GM19328 (cell line): Measurements from ENCODE around the gene NDUFA12.
"Not testable (repeated sequence)": the region's sequence is repeated elsewhere in the genome, so short reads cannot be mapped to it uniquely, and the experiment has no call there.

Experiments
- ATAC-seq: cut with Tn5 transposase; IDR thresholded peaks from one replicate; pipeline ENCODE4 v1.9.1; 2021; ENCODE audit warnings: mild to moderate bottlenecking, moderate library complexity; ENCODE audit not compliant: unreplicated experiment

NDUFA12 gene

GRCh38 chr12:95003213-95003920 lies at the start of gene NDUFA12:
NDUFA12 (minus strand) TSS chr12:95003697; CDS start chr12:95003680, 17 bp downstream.
- peak; percentile 98 for ATAC-seq

DNA sequence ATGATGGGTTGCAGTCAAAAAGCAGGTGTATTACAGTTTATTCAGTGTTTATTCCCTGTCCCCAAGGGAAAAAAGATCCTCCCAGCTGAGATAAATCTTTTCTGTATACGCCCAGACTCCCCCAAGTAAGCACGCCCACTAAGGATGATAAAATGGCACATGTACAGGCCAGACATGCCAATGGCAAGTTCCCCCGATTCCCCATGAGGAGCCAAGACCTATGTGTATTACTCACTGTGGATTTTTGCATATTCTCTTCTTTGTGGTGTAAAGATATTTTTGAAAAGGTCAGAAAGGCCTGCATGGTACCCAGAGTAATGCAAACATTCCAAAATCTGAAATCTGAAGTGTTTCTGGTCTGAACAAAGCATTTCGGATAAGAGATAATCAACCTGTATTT lies 47.7 kb upstream of the NDUFA12 start:
- no peak for ATAC-seq

DNA sequence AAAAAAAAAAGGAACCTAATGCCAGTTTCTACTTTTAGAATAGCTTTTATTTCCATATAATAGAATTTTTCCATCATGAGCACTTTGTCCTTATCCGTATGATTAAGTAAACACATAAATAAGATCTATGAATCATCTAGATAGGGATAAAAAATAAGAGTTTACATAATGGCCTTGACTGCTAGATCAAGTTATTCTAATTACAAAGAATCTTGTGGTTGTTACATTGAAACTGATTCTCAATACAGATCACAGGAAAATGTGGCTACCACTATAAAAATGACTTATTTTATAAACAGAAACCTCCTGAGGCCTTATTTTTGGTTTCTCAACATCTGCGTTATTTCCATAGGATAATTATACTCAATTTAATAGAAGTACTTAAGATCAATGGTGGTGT lies 34.4 kb upstream of the NDUFA12 start:
- no peak for ATAC-seq

- no peak for ATAC-seq
Observed at GRCh38 chr12:95034750-95035149, 31.3 kb upstream of the NDUFA12 start.

- ATAC-seq, result no peak
Observed at GRCh38 chr12:95022477-95022876, 19.0 kb upstream of the NDUFA12 start.

DNA sequence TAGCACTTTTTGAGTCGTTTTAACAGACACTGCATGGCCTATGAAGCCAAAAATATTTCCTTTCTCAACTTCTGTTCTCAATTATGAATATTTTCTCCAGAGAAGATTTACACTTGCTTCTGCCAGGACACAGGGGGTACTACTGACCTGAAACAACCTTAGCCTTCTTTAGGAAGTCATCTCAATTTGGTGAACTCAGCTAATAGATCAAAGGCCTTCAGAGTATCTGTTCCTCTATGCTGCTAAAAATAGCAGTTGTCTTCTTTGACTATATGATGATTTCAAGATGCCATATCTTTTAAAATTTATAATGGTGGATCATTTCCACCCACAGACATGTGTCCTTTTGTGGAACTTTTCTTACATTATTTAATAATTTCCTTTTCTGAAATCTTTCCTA lies 14.0 kb upstream of the NDUFA12 start:
- no peak for ATAC-seq

- no peak for ATAC-seq
Observed at GRCh38 chr12:95016120-95016519, 12.6 kb upstream of the NDUFA12 start.

- no peak for ATAC-seq
Observed at GRCh38 chr12:95014554-95014953, 11.1 kb upstream of the NDUFA12 start.

DNA sequence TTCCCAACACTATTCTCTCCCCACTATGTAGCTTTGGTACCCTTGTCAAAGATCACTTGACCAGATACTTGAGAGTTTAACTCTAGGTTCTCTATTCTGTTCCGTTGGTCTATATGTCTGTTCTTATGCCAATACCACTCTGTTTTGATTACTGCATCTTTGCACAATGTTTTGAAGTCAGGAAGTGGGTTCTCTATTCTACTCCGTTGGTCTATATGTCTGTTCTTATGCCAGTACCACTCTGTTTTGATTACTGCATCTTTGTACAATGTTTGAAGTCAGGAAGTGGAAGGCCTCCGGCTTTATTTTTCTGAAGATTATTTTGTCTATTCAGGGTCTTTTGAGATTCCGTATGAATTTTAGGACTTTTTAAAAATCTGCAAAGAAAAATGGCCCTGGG lies 2.7 kb upstream of the NDUFA12 start:
- ATAC-seq, result no peak

- no peak for ATAC-seq
Observed at GRCh38 chr12:95004610-95005009, 1.1 kb upstream of the NDUFA12 start.

DNA sequence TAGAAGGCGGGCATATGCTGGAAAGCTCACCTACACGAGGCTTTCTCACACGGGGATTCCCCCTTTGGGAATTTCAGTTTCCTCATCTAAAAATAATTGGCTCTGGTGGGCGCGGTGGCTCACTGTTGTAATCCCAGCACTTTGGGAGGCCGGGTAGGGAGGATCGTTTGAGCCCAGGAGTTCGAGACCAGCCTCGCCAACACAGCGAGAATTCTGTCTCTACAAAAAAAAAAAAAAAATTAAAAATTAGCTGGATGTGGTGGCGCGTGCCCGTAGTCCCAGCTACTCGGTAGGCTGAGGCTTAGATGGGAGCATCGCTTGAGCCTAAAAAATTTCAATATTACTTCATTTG lies 400 bp upstream of the NDUFA12 start:
- ATAC-seq, result no peak

GRCh38 chr12:95002754-95003153 lies 743 bp downstream of the NDUFA12 start:
- no peak for ATAC-seq

GRCh38 chr12:94998326-94998725 lies 5.2 kb downstream of the NDUFA12 start:
- ATAC-seq, result no peak

- ATAC-seq, result no peak
Observed at GRCh38 chr12:94997726-94998125, 5.8 kb downstream of the NDUFA12 start.

DNA sequence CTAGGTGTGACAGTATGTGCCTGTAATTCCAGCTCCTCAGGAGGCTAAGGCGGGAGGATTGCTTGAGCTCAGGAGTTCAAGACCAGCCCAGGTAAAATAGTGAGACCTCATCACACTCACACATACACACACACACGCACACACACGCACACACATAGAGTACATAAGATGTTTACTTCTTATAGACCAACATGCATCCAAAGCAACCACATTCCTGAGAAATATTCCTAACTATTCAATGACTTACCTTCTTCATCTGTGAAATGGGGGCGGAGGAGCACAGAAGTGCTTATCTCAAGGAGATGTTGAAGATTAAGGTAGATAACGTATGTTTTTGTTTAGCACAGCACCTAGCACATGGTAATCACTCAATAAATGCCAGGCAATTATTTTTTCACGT lies 6.4 kb downstream of the NDUFA12 start:
- no peak for ATAC-seq

- ATAC-seq, result no peak
Observed at GRCh38 chr12:94994312-94994711, 9.2 kb downstream of the NDUFA12 start.

- ATAC-seq, result not testable (repeated sequence)
Observed at GRCh38 chr12:94993855-94994254, 9.6 kb downstream of the NDUFA12 start.

DNA sequence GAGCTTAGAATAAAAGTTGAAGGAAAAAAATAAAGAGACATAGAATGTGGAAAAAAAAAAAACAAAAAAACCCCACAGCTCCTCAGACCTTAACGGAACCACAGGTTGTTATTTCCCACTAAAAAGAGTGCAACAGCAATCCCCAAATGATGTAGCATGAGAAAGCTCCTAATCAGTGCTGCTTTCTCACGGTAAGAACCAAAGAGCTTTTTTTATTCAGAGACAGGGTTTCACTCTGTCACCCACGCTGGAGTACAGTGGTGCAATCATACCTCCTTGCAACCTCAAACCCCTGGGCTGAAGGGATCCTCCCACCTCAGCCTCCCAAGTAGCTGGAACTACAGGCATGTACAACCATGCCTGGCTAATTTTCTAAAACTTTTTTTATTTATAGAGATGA lies 13.3 kb downstream of the NDUFA12 start:
- no peak for ATAC-seq

DNA sequence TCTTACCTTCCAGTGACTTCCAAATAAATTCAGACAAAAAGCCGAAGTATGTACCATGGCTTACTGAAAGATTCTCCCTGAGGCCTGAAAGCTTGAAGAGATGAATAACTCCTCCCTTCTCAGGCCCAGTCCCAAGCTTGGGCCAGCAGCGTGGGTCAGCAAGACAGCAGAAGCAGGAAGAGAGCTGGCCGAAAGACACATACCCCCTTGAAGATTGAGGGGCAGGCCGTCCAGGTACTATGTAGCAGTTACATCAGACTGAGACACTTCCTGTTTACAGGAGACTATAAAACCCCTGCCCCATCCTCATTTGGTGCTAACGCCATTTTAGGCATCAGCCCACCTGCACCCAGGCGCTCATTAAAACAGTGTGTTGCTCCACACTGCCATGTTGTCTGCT lies 15.0 kb downstream of the NDUFA12 start:
- ATAC-seq, result no peak

GRCh38 chr12:94987801-94988200 lies 15.7 kb downstream of the NDUFA12 start:
- ATAC-seq, result no peak

DNA sequence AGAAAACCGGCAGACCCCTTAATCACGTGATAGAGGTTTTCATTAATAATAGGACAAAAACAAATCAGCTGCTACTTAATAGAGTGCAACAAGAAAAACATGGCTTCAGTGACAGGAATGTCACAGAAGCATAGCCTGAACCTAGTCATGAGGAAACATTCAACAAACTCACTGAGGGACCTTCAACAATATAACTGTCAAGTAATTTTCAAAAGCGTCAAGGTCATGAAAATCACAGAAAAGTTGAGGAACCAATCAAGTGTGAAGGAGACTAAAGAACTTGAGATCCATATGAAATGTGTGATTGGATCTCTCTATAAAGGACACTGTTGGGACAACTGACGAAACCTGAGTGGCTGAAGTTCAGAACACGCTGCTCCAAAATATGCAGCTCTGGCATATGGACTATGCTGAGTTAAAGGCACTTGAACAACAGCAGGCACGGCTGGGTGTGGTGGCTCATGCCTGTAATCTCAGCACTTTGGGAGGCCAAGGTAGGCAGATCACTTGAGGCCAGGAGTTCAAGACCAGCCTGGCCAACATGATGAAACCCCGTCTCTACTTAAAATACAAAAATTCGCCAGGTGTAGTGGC lies 16.3 kb downstream of the NDUFA12 start:
- ATAC-seq, result no peak

DNA sequence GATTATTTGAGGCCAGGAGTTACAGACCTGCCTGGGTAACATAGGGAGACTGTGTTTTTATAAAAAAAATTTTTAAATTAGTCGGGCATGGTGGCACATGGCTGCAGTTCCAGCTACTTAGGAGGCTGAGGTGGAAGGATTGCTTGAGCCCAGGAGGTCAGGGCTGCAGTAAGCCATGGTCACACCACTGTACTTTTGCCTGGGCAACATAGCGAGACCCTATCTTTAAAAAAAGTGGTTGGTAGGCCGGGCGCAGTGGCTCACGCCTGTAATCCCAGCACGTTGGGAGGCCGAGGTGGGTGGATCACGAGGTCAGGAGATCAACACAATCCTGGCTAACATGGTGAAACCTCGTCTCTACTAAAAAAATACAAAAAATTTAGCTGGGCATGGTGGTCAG lies 18.4 kb downstream of the NDUFA12 start:
- not testable (repeated sequence) for ATAC-seq

- ATAC-seq, result no peak
Observed at GRCh38 chr12:94983321-94983720, 20.2 kb downstream of the NDUFA12 start.
